CD1c-positive myeloid dendritic cell (primary cell): ENCODE data around the gene ZNF366.
A peak's percentile ranks its signal among the peaks of the same experiment; 100 is the strongest.

ENCODE experiments used
- DNase-seq: peaks from one replicate; pipeline ENCODE4 v3.0.0-alpha.2; 2016; ENCODE audit errors: extremely low spot score

ZNF366 gene

GRCh38 chr5:72522607-72523006, 15.4 kb upstream of the ZNF366 start:
- no peak for DNase-seq

GRCh38 chr5:72519111-72519510, 11.9 kb upstream of the ZNF366 start:
- DNase-seq, result peak; percentile 68

- DNase-seq, result peak; percentile 89
Measured at GRCh38 chr5:72518001-72518683, 10.9 kb upstream of the ZNF366 start.

GRCh38 chr5:72516916-72517315, 9.7 kb upstream of the ZNF366 start:
- no peak for DNase-seq

- no peak for DNase-seq
Measured at GRCh38 chr5:72515211-72515610, 8.0 kb upstream of the ZNF366 start.

- DNase-seq, result no peak
Measured at GRCh38 chr5:72512593-72512860, 5.3 kb upstream of the ZNF366 start.

GRCh38 chr5:72511774-72512592, 4.8 kb upstream of the ZNF366 start:
- DNase-seq, result peak; percentile 31

- DNase-seq, result no peak
Measured at GRCh38 chr5:72511366-72511765, 4.2 kb upstream of the ZNF366 start.

GRCh38 chr5:72510610-72511181, 3.5 kb upstream of the ZNF366 start:
- peak; percentile 56 for DNase-seq

GRCh38 chr5:72509401-72509800, 2.2 kb upstream of the ZNF366 start:
- DNase-seq, result no peak

- peak; percentile 74 for DNase-seq
Measured at GRCh38 chr5:72508241-72509170, 1.3 kb upstream of the ZNF366 start.

- DNase-seq, result no peak
Measured at GRCh38 chr5:72507907-72508238, 663 bp upstream of the ZNF366 start.

GRCh38 chr5:72506158-72506549, 1.1 kb downstream of the ZNF366 start:
- no peak for DNase-seq

- peak; percentile 30 for DNase-seq
Measured at GRCh38 chr5:72505539-72506157, 1.6 kb downstream of the ZNF366 start.

GRCh38 chr5:72505016-72505415, 2.2 kb downstream of the ZNF366 start:
- DNase-seq, result peak; percentile 34

- DNase-seq, result peak; percentile 71
Measured at GRCh38 chr5:72503888-72504491, 3.2 kb downstream of the ZNF366 start.

GRCh38 chr5:72501488-72501887, 5.7 kb downstream of the ZNF366 start:
- DNase-seq, result no peak

- no peak for DNase-seq
Measured at GRCh38 chr5:72499730-72500129, 7.5 kb downstream of the ZNF366 start.

- no peak for DNase-seq
Measured at GRCh38 chr5:72499090-72499489, 8.1 kb downstream of the ZNF366 start.

- DNase-seq, result no peak
Measured at GRCh38 chr5:72498284-72498683, 8.9 kb downstream of the ZNF366 start.

GRCh38 chr5:72497823-72498222, 9.4 kb downstream of the ZNF366 start:
- DNase-seq, result no peak
